K562 treated with DMSO at 1 percent for 48 hours (cell line): ENCODE results near the gene SPATA31A5. TPM values are rescaled to one million over a fixed set of nuclear protein-coding genes. Genes with fewer than 3 reads are reported as not detected.

Source experiments
- total RNA-seq: library from RNA; unstranded; fragments of 300-600 nt; gene quantifications from 2 replicates; pipeline ENCODE4 v1.2.3, GENCODE V29; 2022; ENCODE audit warnings: low replicate concordance; ENCODE audit errors: extremely low read depth

SPATA31A5 gene
- not detected in 2 replicates for total RNA-seq

DNA sequence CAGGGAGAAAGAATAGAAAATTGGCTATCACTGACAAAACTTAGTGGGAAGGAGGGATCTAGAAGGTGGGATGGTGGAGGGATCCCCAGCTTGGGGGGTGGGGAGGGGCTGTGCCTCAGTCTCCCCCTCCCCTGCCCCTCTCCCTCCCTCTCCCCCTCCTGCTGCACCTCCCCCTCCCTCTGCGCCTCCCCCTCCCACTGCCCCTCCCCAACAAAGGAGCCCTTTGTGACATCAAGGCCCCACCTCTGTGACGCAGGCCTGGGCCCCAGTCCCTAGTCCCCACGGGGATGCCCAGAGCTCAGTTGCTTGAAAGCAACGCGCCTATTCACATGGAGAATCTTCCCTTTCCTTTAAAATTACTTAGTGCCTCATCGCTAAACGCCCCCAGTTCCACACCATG is at the start of gene SPATA31A5:
TSS of gene SPATA31A5 (plus strand) at position 301 of the 400 bp plus-strand sequence. CDS start at position 330, 29 bp downstream.

